Prostate gland (tissue), 2 donors: ENCODE measurements around the gene WAC. TPM values are rescaled to one million over a fixed set of nuclear protein-coding genes. Genes with fewer than 3 reads are reported as not detected.

Experiments
- DNase-seq: peaks from one replicate; pipeline ENCODE4 v3.0.0-alpha.2; 2019; ENCODE audit warnings: low spot score
- H3K27ac ChIP-seq, 2 donors: fragments of 200-600 bp; sonication (generic); 2 replicates each; pipeline ENCODE4 v1.5.1; 2017 to 2019
- H3K27me3 ChIP-seq: fragments of 200-600 bp; sonication (generic); replicated peaks from 2 replicates; pipeline ENCODE4 v1.5.1; 2019; ENCODE audit not compliant: insufficient read depth
- H3K36me3 ChIP-seq, 2 donors: fragments of 200-600 bp; sonication (generic); 1 replicate in 1 of 2; 2 replicates in 1 of 2; pipeline versions ENCODE4 v1.5.1 to v1.8.1; 2017 to 2019
- H3K4me1 ChIP-seq: fragments of 200-600 bp; sonication (generic); replicated peaks from 2 replicates; pipeline ENCODE4 v1.5.1; 2019
- H3K4me3 ChIP-seq, 2 donors: fragments of 200-600 bp; sonication (generic); 2 replicates each; pipeline ENCODE4 v1.5.1; 2017 to 2019
- H3K9me3 ChIP-seq: fragments of 200-600 bp; sonication (generic); 2 replicates; pipeline ENCODE4 v1.5.1; 2017
- CTCF ChIP-seq, 4 experiments: fragments of 200-600 bp in 2 of 4; fragments of 450-650 bp in 2 of 4; sonication (generic) in 2 of 4; IDR thresholded peaks; 1 replicate in 3 of 4; 2 replicates in 1 of 4; pipeline ENCODE4 v1.5.1; 2016 to 2019; ENCODE audit warnings: antibody characterized with exemption in 4 of 4, mild to moderate bottlenecking in 2 of 4, moderate library complexity in 2 of 4
- POLR2A ChIP-seq: fragments of 450-650 bp; IDR thresholded peaks from one replicate; pipeline ENCODE4 v1.6.1; 2016; ENCODE audit warnings: antibody characterized with exemption, mild to moderate bottlenecking
- POLR2AphosphoS5 ChIP-seq: sonication (generic); formaldehyde crosslinking; IDR thresholded peaks from one replicate; pipeline ENCODE4 v1.6.1; 2017; ENCODE audit warnings: antibody characterized with exemption
- WGBS: methylation state at CpG from one replicate; pipeline ENCODE4 v1.1.5; 2018; 5-methylcytosine and 5-hydroxymethylcytosine counted together
- intact Hi-C: fragments of 100-400 bp; cut with DNase I; formaldehyde crosslinking; loops from one replicate; pipeline ENCODE4 v1.14.2; 2022
- total RNA-seq, 2 donors: library from RNA; depleted of rRNA; stranded (reverse); fragments of >200 nt; gene quantifications; one replicate each; pipeline ENCODE4 v1.1.0, GENCODE V29; 2016

WAC gene
- total RNA-seq, 2 donors from 2014 or later: 107 to 143 TPM

- no peaks in the 10 kb centered on the region for H3K27me3 ChIP-seq
- no peak overlapping the region for H3K27ac ChIP-seq
- intact Hi-C loops: no loop called here
- DNase-seq: no peak
- peaks cover 0 to 12% of the 10 kb centered on the region in 2 donors for H3K36me3 ChIP-seq
- peak; percentile 35 for TF ChIP-seq POLR2AphosphoS5
- TF ChIP-seq POLR2A: no peak
- no peak for TF ChIP-seq CTCF (IDR thresholded peaks at IDR 0.05)
- H3K9me3 ChIP-seq: no peaks in the 10 kb centered on the region
- 0% methylated on average over 1 of the region's 1 CpG for WGBS
- H3K4me3 ChIP-seq: no peak overlapping the region
- peaks cover 5% of the 10 kb centered on the region for H3K4me1 ChIP-seq
Observed at GRCh38 chr10:28587970-28588290, 55.0 kb downstream of the WAC start.

- TF ChIP-seq POLR2A (no peak), CTCF (IDR thresholded peaks at IDR 0.05) (no peak), POLR2AphosphoS5 (no peak)
- Histone ChIP-seq H3K36me3 (peaks cover 0 to 12% of the 10 kb centered on the region in 2 donors), H3K4me3 (no peak overlapping the region), H3K9me3 (no peaks in the 10 kb centered on the region), H3K27ac (no peak overlapping the region), H3K4me1 (peaks cover 5% of the 10 kb centered on the region), H3K27me3 (no peaks in the 10 kb centered on the region)
- 96% methylated on average over 1 of the region's 1 CpG for WGBS
- intact Hi-C loops: no loop called here
- DNase-seq: no peak
Observed at GRCh38 chr10:28592953-28593352, 60.0 kb downstream of the WAC start.

GRCh38 chr10:28593811-28594210 is 60.9 kb downstream of the WAC start:
- intact Hi-C loops: no loop called here
- TF ChIP-seq CTCF (IDR thresholded peaks at IDR 0.05): no peak
- TF ChIP-seq POLR2A: no peak
- 87% methylated on average over 2 of the region's 2 CpGs for WGBS

GRCh38 chr10:28594406-28594805 is 61.5 kb downstream of the WAC start:
- H3K4me3 ChIP-seq: no peak overlapping the region
- no peaks in the 10 kb centered on the region for H3K4me1 ChIP-seq
- H3K27ac ChIP-seq: no peak overlapping the region
- no peaks in the 10 kb centered on the region for H3K27me3 ChIP-seq
- no peaks in the 10 kb centered on the region for H3K9me3 ChIP-seq
- intact Hi-C loops: no loop called here
- TF ChIP-seq POLR2A (no peak), CTCF (IDR thresholded peaks at IDR 0.05) (no peak), POLR2AphosphoS5 (no peak)
- peaks cover 0 to 12% of the 10 kb centered on the region in 2 donors for H3K36me3 ChIP-seq
- WGBS: 89% methylated on average over 5 of the region's 5 CpGs
- no peak for DNase-seq

More at GRCh38 chr10:28593811-28594210, 60.9 kb downstream of the WAC start:
- no peaks in the 10 kb centered on the region for H3K4me1 ChIP-seq
- no peak overlapping the region for H3K27ac ChIP-seq
- DNase-seq: no peak
- no peaks in the 10 kb centered on the region for H3K27me3 ChIP-seq
- no peaks in the 10 kb centered on the region for H3K9me3 ChIP-seq
- H3K36me3 ChIP-seq: peaks cover 0 to 12% of the 10 kb centered on the region in 2 donors
- no peak overlapping the region for H3K4me3 ChIP-seq

GRCh38 chr10:28595613-28596012 is 62.7 kb downstream of the WAC start:
- 66% methylated on average over 3 of the region's 3 CpGs for WGBS
- no peak for DNase-seq
- Histone ChIP-seq H3K4me1 (no peaks in the 10 kb centered on the region), H3K27ac (no peak overlapping the region), H3K4me3 (no peak overlapping the region), H3K9me3 (no peaks in the 10 kb centered on the region), H3K36me3 (peaks cover 0 to 9% of the 10 kb centered on the region in 2 donors), H3K27me3 (no peaks in the 10 kb centered on the region)
- intact Hi-C loops: no loop called here
- TF ChIP-seq CTCF (IDR thresholded peaks at IDR 0.05) (no peak), POLR2A (no peak), POLR2AphosphoS5 (no peak)
